Medulla oblongata (tissue), 1 donor: ENCODE data around the gene SPATA46.
"Not testable (repeated sequence)": the region's sequence is repeated elsewhere in the genome, so short reads cannot be mapped to it uniquely, and the experiment has no call there.

Experiments
- DNase-seq: peaks from one replicate; pipeline ENCODE4 v3.0.0-alpha.2; 2015; ENCODE audit errors: extremely low spot score

The SPATA46 gene

GRCh38 chr1:162353702-162354101, 23.0 kb downstream of the SPATA46 start:
- DNase-seq, result no peak

DNA sequence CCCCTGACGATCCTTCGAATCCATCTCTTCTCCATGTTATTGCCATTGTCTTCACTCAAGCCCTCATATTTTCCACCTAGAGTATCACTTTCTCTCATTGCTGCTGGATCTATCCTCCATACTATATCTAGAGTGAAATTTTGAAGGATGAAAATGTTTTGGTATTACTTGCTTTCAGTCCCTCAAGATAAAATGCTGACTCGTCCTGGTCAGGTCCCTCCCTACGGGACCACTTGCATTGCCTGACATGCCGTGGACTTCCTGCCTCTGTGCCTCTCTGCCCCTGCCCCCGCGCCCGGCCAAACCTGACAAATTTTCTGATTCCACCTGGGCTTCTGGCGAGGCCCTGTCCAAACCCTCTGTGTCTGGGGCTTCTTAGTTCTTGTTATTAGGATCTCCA, 23.6 kb downstream of the SPATA46 start:
- DNase-seq, result no peak

GRCh38 chr1:162351874-162352273, 24.8 kb downstream of the SPATA46 start:
- DNase-seq, result not testable (repeated sequence)

DNA sequence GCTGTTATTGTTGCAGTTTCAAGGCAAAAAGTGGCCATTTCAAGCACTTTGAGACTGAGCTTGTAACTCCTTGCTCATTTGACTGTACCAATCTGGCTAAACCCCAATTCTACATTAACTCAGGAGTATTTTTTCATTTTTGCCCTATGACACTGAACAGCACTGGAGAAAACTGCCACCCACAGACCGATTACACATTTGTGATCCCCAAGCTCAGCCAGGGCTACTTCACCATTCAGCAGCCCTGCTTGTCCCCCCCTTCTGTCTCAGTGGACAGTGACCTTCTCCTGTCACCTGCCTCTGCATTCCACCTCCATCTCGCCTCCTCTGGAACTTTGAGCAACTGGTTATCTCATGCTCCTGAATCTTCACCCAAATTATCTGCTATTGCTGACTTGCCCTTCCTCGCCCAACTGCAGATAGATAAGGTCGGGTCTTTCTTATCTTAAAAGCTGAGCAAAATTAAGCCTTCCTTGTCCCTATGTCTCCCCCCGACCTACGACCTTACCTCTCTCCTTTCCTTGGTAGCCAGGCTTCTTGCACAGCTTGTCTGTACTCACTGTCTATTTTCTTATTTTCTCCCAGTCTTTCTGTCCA, 25.3 kb downstream of the SPATA46 start:
- no peak for DNase-seq

- DNase-seq, result no peak
Observed at GRCh38 chr1:162349635-162350330, 26.9 kb downstream of the SPATA46 start.

- no peak for DNase-seq
Observed at GRCh38 chr1:162347281-162347680, 29.4 kb downstream of the SPATA46 start.

- no peak for DNase-seq
Observed at GRCh38 chr1:162343470-162343869, 33.2 kb downstream of the SPATA46 start.

- DNase-seq, result no peak
Observed at GRCh38 chr1:162342452-162342983, 34.1 kb downstream of the SPATA46 start.

DNA sequence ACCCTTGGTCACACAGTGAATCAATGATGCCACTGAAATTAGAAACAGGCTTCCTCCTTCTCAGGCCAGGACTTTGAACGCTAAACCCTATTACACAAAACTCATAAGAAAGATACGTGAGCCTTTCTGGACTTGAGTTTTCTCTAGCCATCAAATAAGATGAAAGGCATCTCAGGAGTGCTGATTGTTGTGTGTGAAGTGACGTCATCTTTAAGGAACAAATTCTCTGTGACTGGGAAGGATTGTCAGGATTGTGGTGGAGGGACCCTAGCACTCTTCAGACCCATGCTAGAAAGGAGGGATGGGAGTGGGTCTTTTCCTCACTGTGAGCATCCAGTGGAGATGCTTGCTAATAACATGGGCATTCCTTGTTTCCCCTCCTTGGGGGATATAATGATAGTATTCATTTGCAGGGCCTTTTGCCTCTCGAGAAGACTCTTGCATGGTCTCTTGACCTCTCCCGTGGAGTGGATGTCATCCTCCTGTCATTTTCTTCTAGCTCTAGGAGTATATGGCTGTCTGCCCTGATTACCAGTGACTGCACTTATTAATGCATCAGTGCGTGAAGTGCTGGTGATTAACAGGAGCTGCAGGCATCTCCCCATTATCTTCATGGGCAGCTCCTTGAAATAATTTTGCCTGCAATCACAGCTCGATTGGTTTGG, 39.9 kb downstream of the SPATA46 start:
- DNase-seq, result no peak

- DNase-seq, result peak; percentile 69
Observed at GRCh38 chr1:162335126-162335525, 41.5 kb downstream of the SPATA46 start.

DNA sequence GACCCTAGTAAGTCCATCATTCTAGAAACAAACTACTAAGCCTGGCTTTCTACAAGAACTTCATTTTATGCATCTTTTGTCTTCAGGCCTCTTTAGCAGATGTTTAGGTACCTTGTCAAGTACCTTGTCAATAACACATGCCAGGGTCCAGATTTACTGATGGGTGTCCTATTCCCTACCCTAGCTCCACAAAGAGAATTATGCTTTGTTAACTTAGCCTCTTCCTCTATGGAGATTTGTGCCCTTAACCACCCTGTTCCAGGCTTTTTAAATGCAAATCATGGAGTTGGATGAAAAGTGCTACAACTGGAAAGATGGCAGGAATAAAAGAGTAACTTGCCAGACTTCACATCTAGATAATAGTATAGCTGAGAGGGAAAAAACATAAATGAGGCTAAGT, 42.7 kb downstream of the SPATA46 start:
- no peak for DNase-seq

DNA sequence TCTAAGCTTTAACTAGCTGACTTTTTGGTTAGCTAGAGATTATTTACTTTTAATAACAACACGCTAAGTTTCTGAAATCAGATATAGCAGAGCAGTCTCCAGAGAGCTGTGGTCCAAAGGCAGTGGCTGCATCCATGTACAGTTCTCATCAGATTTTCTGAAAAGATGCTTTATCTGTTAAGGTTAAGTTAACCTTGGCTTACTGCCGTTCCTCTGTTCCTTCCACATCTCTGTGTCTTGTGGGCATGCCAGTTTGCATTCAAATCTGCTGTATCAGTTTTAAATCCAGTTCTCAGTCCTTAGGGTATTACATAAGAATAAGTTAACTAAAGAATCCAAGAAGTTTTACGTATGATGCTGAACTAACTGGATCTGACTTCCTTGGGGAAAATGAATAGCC, 46.8 kb downstream of the SPATA46 start:
- no peak for DNase-seq

- DNase-seq, result no peak
Observed at GRCh38 chr1:162328512-162328911, 48.1 kb downstream of the SPATA46 start.

GRCh38 chr1:162327788-162328165, 48.9 kb downstream of the SPATA46 start:
- DNase-seq, result no peak

DNA sequence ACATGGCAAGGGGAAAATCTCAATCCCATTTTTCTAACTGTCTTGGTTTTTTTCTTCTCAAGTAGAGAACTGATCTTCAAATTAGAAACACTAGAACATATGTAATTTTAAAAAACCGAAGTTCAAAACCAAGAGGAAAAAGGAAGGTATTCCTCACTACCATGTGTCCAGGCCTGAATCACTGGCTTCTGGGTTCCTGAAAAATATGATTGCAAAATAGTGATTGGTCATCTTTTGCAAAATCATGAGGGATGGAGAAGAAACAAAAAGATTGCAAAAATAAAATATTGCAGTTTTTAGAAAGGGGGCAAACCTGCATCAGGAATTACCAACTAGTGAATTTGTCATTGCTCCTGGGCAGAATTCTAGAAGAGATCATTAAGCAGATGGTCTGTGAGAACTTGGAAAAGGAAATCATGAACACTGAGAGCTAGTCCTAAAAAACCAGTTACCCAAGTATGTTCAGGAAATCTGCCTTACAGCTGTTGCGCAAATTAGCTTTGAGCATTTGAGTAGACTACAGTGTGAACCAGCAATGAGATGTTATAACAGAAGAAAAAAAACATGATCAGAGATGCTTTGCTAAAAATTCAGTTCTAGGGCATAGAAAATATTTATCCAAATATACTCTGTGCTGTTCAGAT, 49.4 kb downstream of the SPATA46 start:
- DNase-seq, result no peak

DNA sequence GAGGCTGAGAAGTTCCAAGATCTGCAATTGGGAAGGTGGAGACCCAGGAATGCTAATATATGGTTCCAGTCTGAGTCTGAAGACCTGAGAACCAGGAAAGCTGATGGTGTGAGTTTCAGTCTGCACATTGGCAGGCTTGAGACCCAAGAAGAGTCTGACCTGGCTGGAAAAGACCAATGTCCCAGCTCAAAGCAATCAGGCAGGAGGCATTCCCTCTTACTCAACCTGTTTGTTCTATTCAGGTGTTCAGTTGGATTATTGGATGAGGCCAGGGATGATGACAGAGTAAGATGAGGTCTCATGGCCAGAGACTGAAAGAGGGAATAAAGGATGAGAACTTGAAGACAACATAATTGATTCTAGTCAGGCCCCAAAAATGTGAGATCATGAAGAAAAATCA, 50.1 kb downstream of the SPATA46 start:
- no peak for DNase-seq

GRCh38 chr1:162324396-162324795, 52.3 kb downstream of the SPATA46 start:
- no peak for DNase-seq
